Trophoblast cell (in vitro differentiated cells and primary cell): ENCODE results near the gene AQP7. TPM values are rescaled to one million over a fixed set of nuclear protein-coding genes. Genes with fewer than 3 reads are reported as not detected.
"Not testable (repeated sequence)": the region's sequence is repeated elsewhere in the genome, so short reads cannot be mapped to it uniquely, and the experiment has no call there.

Experiments used
- DNase-seq, 2 donors: peaks; one replicate each; pipeline ENCODE4 v3.0.0-alpha.2; 2016
- H2AFZ ChIP-seq: 2 replicates; pipeline ENCODE4 v1.6.1; 2013; ENCODE audit warnings: low read length, moderate library complexity, mild to moderate bottlenecking; ENCODE audit not compliant: insufficient read depth, poor library complexity
- H2AK5ac ChIP-seq: 2 replicates; pipeline ENCODE4 v1.6.1; 2013; ENCODE audit warnings: mild to moderate bottlenecking, low read length
- H2BK120ac ChIP-seq: 2 replicates; pipeline ENCODE4 v1.6.1; 2013; ENCODE audit warnings: low read length, mild to moderate bottlenecking, moderate library complexity; ENCODE audit not compliant: insufficient read depth, poor library complexity
- H2BK12ac ChIP-seq: 2 replicates; pipeline ENCODE4 v1.6.1; 2013; ENCODE audit warnings: mild to moderate bottlenecking, low read length, moderate library complexity
- H2BK5ac ChIP-seq: 2 replicates; pipeline ENCODE4 v1.6.1; 2013; ENCODE audit warnings: low read length, low read depth, moderate library complexity, mild to moderate bottlenecking; ENCODE audit not compliant: poor library complexity
- H3K14ac ChIP-seq: 2 replicates; pipeline ENCODE4 v1.6.1; 2013; ENCODE audit warnings: mild to moderate bottlenecking, low read length
- H3K18ac ChIP-seq: 2 replicates; pipeline ENCODE4 v1.6.1; 2013; ENCODE audit warnings: mild to moderate bottlenecking, low read length
- H3K23ac ChIP-seq: 2 replicates; pipeline ENCODE4 v1.6.1; 2013; ENCODE audit warnings: low read length
- H3K27ac ChIP-seq: 2 replicates; pipeline ENCODE4 v1.5.1; 2013; ENCODE audit warnings: low read depth, mild to moderate bottlenecking, inconsistent platforms, low read length, moderate library complexity
- H3K27me3 ChIP-seq: 2 replicates; pipeline ENCODE4 v1.6.1; 2013; ENCODE audit warnings: inconsistent platforms, mild to moderate bottlenecking, low read length, moderate library complexity; ENCODE audit not compliant: insufficient read depth
- H3K36me3 ChIP-seq, 2 experiments: 1 replicate in 1 of 2; 2 replicates in 1 of 2; pipeline ENCODE4 v1.6.1; 2013; ENCODE audit warnings: low read length in 2 of 2, mild to moderate bottlenecking in 2 of 2, moderate library complexity in 1 of 2; ENCODE audit not compliant: insufficient read depth in 2 of 2, control insufficient read depth in 1 of 2
- H3K4ac ChIP-seq: 2 replicates; pipeline ENCODE4 v1.6.1; 2013; ENCODE audit warnings: low read depth, mild to moderate bottlenecking, low read length, moderate library complexity
- H3K4me1 ChIP-seq, 2 experiments: 1 replicate in 1 of 2; 2 replicates in 1 of 2; pipeline ENCODE4 v1.6.1; 2013; ENCODE audit warnings: low read length in 2 of 2, mild to moderate bottlenecking in 2 of 2, moderate library complexity in 1 of 2; ENCODE audit not compliant: insufficient read depth in 2 of 2, control insufficient read depth in 1 of 2
- H3K4me2 ChIP-seq: 2 replicates; pipeline ENCODE4 v1.6.1; 2013; ENCODE audit warnings: inconsistent platforms, mild to moderate bottlenecking, low read length, moderate library complexity
- H3K4me3 ChIP-seq: 2 replicates; pipeline ENCODE4 v1.5.1; 2013; ENCODE audit warnings: mild to moderate bottlenecking, low read depth, low read length, inconsistent platforms
- H3K79me1 ChIP-seq: one replicate; pipeline ENCODE4 v1.6.1; 2013; ENCODE audit warnings: low read length
- H3K79me2 ChIP-seq: 2 replicates; pipeline ENCODE4 v1.6.1; 2013; ENCODE audit warnings: low read length, mild to moderate bottlenecking; ENCODE audit not compliant: control insufficient read depth, insufficient read depth, poor library complexity
- H3K9ac ChIP-seq: 2 replicates; pipeline ENCODE4 v1.6.1; 2013; ENCODE audit warnings: mild to moderate bottlenecking, low read length
- H3K9me3 ChIP-seq: 2 replicates; pipeline ENCODE4 v1.6.1; 2013; ENCODE audit warnings: low read depth, mild to moderate bottlenecking, control low read depth, inconsistent platforms, low read length; ENCODE audit not compliant: insufficient read depth
- H4K12ac ChIP-seq: 2 replicates; pipeline ENCODE4 v1.6.1; 2013; ENCODE audit warnings: low read depth, mild to moderate bottlenecking, low read length, moderate library complexity
- H4K8ac ChIP-seq: 2 replicates; pipeline ENCODE4 v1.6.1; 2013; ENCODE audit warnings: low read depth, mild to moderate bottlenecking, low read length, moderate library complexity
- H4K91ac ChIP-seq: one replicate; pipeline ENCODE4 v1.6.1; 2013; ENCODE audit warnings: low read depth, mild to moderate bottlenecking, low read length, moderate library complexity
- WGBS: extraction: QIAGEN DNeasy Blood & Tissue Kit; methylation state at CpG from one replicate; pipeline ENCODE4 v1.1.7; 2013; ENCODE audit warnings: missing lambda C conversion rate; ENCODE audit not compliant: insufficient read length, insufficient coverage; ENCODE audit errors: extremely low coverage; 5-methylcytosine and 5-hydroxymethylcytosine counted together
- polyA plus RNA-seq: library from polyadenylated mRNA; stranded (reverse); fragments of 200-250 nt; gene quantifications from 2 replicates; pipeline ENCODE4 v1.2.3, GENCODE V29; 2013

Gene AQP7
- 0.03 and 0.07 TPM in 2 replicates for polyA plus RNA-seq

DNA sequence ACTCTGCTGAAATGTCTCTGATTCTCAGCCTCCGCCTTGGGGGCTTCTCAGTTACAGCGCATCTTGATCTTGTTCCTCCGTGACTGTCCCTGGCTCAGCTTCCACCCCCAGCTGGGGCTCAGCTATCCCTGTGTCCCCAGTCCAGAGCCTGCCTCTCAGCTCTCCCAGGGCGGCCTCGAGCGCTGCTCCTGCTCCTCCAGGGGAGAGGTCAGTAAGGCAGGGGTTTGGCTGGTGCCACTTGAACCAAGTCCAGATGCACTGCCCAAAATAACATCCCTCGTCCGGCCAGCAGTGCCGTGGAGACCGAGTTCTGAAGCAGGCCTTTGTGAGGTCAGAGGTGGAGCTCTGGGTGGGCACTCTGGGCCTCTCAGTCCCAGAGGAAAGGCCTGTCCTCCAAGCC lies at the start of gene AQP7:
TSS of gene AQP7 (minus strand) at position 198 of the 400 bp plus-strand sequence. CDS start 1,306 bp downstream, outside the sequence.
- not testable (repeated sequence) for H3K18ac ChIP-seq, H2BK120ac ChIP-seq, H2BK12ac ChIP-seq, H2BK5ac ChIP-seq, H3K79me1 ChIP-seq, H3K4me2 ChIP-seq, DNase-seq, H3K9me3 ChIP-seq, H3K27me3 ChIP-seq, H2AK5ac ChIP-seq, H3K4me3 ChIP-seq, H3K79me2 ChIP-seq, H3K4ac ChIP-seq, H3K36me3 ChIP-seq, H4K12ac ChIP-seq, H3K9ac ChIP-seq, H3K27ac ChIP-seq, H2AFZ ChIP-seq, H3K4me1 ChIP-seq, H3K14ac ChIP-seq, H3K23ac ChIP-seq, H4K8ac ChIP-seq
- peak within 1 kb of the TSS; percentile 27 for H4K91ac ChIP-seq
- WGBS = no CpG with 5 or more reads among the region's 10 CpGs

DNA sequence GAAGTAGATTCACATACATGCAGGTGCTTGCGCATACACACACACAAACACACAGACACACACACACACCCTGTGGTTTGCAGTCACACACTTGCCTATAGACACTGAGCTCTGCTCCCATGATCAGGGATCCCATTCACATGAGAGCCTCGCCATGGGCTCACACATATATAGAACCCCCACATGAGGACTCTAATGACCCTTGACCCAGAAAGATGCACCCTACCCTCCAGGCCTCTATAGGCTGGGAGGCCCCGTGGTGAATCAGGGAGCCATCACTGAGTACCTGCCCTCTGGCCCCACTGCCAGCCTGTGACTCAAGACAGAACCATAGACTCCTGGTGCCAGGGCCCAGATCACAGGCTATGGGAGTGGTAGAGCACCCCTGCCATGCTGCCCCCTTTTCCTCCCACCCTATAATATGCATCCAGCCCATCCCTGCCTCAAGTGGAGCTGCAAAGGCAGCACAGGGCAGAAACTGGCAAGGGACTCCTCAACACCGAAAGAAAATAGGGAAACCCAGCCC lies 48.3 kb upstream of the AQP7 start:
- H3K14ac ChIP-seq = no peak overlapping the region
- no peak overlapping the region for H2BK120ac ChIP-seq
- H3K79me2 ChIP-seq = no peaks in the 10 kb centered on the region
- no peak overlapping the region for H2AFZ ChIP-seq
- no peak overlapping the region for H2BK5ac ChIP-seq
- no peak overlapping the region for H4K12ac ChIP-seq
- no peak for DNase-seq
- H2AK5ac ChIP-seq = no peak overlapping the region
- H3K23ac ChIP-seq = no peak overlapping the region
- H3K4me3 ChIP-seq = no peak overlapping the region
- H4K91ac ChIP-seq = no peak overlapping the region
- no peak overlapping the region for H3K4ac ChIP-seq
- H3K27me3 ChIP-seq = peaks cover 4% of the 10 kb centered on the region
- no peak overlapping the region for H2BK12ac ChIP-seq
- peaks cover 2% of the 10 kb centered on the region for H3K79me1 ChIP-seq
- H4K8ac ChIP-seq = no peak overlapping the region
- H3K9me3 ChIP-seq = no peaks in the 10 kb centered on the region
- no peaks in the 10 kb centered on the region for H3K36me3 ChIP-seq
- no peak overlapping the region for H3K27ac ChIP-seq
- H3K4me2 ChIP-seq = no peak overlapping the region
- no peak overlapping the region for H3K9ac ChIP-seq
- no CpG with 5 or more reads among the region's 4 CpGs for WGBS
- H3K4me1 ChIP-seq = peaks cover 9 to 17% of the 10 kb centered on the region in 2 experiments
- no peak overlapping the region for H3K18ac ChIP-seq

DNA sequence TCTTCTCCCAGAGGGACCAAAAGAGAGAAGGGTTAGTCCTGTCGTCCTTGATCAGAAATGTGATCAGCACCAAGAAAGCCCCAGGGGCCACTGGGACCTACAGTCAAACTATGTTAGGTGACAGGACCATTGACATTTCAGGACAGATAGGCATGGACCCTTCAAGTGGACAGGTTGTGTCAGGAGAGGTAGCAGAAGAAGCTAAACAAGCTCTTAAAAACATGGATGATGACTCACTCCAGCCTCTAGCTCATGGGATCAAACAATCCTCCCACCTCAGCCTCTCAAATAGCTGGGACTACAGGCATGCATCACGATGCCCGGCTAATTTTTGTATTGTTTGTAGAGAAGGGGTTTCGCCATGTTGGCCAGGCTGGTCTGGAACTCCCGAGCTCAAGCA lies 47.3 kb upstream of the AQP7 start:
- no peak overlapping the region for H3K9ac ChIP-seq
- no peak overlapping the region for H3K27ac ChIP-seq
- H3K14ac ChIP-seq = no peak overlapping the region
- H4K8ac ChIP-seq = no peak overlapping the region
- whole genome bisulfite sequencing = no CpG with 5 or more reads among the region's 5 CpGs
- H3K27me3 ChIP-seq = peaks cover 4% of the 10 kb centered on the region
- no peak overlapping the region for H3K23ac ChIP-seq
- no peak overlapping the region for H2AK5ac ChIP-seq
- H3K36me3 ChIP-seq = no peaks in the 10 kb centered on the region
- no peak overlapping the region for H4K91ac ChIP-seq
- H3K9me3 ChIP-seq = no peaks in the 10 kb centered on the region
- no peak overlapping the region for H2BK12ac ChIP-seq
- peaks cover 2% of the 10 kb centered on the region for H3K79me1 ChIP-seq
- H3K18ac ChIP-seq = no peak overlapping the region
- no peak overlapping the region for H3K4ac ChIP-seq
- H3K4me1 ChIP-seq = peaks cover 9 to 17% of the 10 kb centered on the region in 2 experiments
- H3K4me2 ChIP-seq = no peak overlapping the region
- H3K4me3 ChIP-seq = no peak overlapping the region
- no peak overlapping the region for H2AFZ ChIP-seq
- no peaks in the 10 kb centered on the region for H3K79me2 ChIP-seq
- no peak overlapping the region for H4K12ac ChIP-seq
- H2BK5ac ChIP-seq = no peak overlapping the region
- no peak overlapping the region for H2BK120ac ChIP-seq
- DNase-seq = no peak

- Histone ChIP-seq H3K27me3 (peaks cover 4% of the 10 kb centered on the region), H3K27ac (no peak overlapping the region), H4K8ac (no peak overlapping the region), H4K91ac (no peak overlapping the region), H3K4me1 (peaks cover 12 to 16% of the 10 kb centered on the region in 2 experiments), H2AFZ (no peak overlapping the region), H3K79me2 (no peaks in the 10 kb centered on the region), H3K9me3 (no peaks in the 10 kb centered on the region), H3K4me2 (peak overlapping the region; percentile 69), H3K18ac (no peak overlapping the region), H2BK120ac (no peak overlapping the region), H3K23ac (no peak overlapping the region), H3K36me3 (no peaks in the 10 kb centered on the region), H2BK12ac (no peak overlapping the region), H4K12ac (no peak overlapping the region), H3K9ac (no peak overlapping the region), H3K79me1 (peaks cover 1% of the 10 kb centered on the region), H2AK5ac (no peak overlapping the region), H3K4me3 (peak overlapping the region; percentile 0), H3K14ac (no peak overlapping the region), H3K4ac (no peak overlapping the region), H2BK5ac (no peak overlapping the region)
- WGBS = no CpG with 5 or more reads among the region's 20 CpGs
- DNase-seq = no peak
Measured at GRCh38 chr9:33447799-33448553, 45.6 kb upstream of the AQP7 start.
